Esophagus muscularis mucosa (tissue), 3 donors: ENCODE measurements around the gene GADL1.
A peak's percentile ranks its signal among the peaks of the same experiment; 100 is the strongest.

Experiments
- POLR2A ChIP-seq: fragments of 450-650 bp; IDR thresholded peaks from one replicate; pipeline ENCODE4 v1.6.1; 2017; ENCODE audit warnings: antibody characterized with exemption, moderate library complexity, mild to moderate bottlenecking, low read depth
- POLR2AphosphoS5 ChIP-seq, 2 donors: sonication (generic); formaldehyde crosslinking; IDR thresholded peaks; one replicate each; pipeline ENCODE4 v1.6.1; 2017; ENCODE audit warnings: antibody characterized with exemption in 2 of 2
- TF ChIP-seq, protein P1 (sequence below), 3 experiments: fragments of 200-600 bp in 2 of 3; fragments of 450-650 bp in 1 of 3; sonication (generic) in 2 of 3; IDR thresholded peaks; one replicate each; pipeline ENCODE4 v1.5.1; 2017 to 2019; ENCODE audit warnings: antibody characterized with exemption in 3 of 3, mild to moderate bottlenecking in 2 of 3, moderate library complexity in 1 of 3

DNA sequence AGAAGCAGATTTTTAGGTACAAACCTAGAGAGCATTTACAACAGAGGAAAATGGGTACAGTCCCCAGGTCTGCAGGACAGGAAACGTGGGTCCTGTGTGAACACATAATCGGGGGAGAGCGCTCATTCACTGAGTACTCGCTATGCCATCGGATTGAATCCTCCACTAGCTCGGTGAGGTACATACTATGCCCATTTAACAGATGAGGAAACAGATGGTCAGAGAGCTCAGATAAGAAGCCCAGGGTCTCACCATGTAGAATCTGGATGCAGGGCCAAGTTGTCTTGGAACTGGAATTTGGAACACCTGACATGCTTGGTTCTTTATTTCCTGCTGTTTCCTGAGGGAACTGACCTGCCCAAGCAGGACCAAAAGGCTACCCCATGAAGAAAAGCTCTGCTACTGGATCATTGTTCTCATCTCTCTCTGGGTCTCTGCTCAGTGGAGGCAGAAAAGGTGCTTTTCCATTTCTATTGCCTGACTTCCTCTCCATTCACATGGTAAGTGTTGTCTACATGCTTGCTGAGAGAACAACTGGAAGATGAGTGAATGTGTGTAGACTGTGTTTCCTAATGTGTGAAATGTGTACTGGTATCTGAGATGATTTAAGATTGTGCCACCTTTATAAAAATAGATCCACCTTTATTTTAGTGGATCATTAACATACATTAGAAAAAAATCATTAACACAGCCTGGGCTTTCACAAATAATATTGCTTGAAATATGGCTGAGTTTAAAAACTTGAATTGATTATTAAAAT, 199.0 kb downstream of the GADL1 start:
- TF ChIP-seq, protein P1, sequence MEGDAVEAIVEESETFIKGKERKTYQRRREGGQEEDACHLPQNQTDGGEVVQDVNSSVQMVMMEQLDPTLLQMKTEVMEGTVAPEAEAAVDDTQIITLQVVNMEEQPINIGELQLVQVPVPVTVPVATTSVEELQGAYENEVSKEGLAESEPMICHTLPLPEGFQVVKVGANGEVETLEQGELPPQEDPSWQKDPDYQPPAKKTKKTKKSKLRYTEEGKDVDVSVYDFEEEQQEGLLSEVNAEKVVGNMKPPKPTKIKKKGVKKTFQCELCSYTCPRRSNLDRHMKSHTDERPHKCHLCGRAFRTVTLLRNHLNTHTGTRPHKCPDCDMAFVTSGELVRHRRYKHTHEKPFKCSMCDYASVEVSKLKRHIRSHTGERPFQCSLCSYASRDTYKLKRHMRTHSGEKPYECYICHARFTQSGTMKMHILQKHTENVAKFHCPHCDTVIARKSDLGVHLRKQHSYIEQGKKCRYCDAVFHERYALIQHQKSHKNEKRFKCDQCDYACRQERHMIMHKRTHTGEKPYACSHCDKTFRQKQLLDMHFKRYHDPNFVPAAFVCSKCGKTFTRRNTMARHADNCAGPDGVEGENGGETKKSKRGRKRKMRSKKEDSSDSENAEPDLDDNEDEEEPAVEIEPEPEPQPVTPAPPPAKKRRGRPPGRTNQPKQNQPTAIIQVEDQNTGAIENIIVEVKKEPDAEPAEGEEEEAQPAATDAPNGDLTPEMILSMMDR (IDR thresholded peaks at IDR 0.05), result no peak
- TF ChIP-seq POLR2AphosphoS5 (IDR thresholded peaks at IDR 0.05) (peak in 1 of 2 donors; percentile 40), POLR2A (no peak)
